Esophagus muscularis mucosa (tissue), 4 donors: ENCODE results near the gene FBLN1.

Experiments
- CTCF ChIP-seq, 3 experiments: fragments of 200-600 bp in 2 of 3; fragments of 450-650 bp in 1 of 3; sonication (generic) in 2 of 3; IDR thresholded peaks; one replicate each; pipeline ENCODE4 v1.5.1; 2017 to 2019; ENCODE audit warnings: antibody characterized with exemption in 3 of 3, mild to moderate bottlenecking in 2 of 3, moderate library complexity in 1 of 3
- EP300 ChIP-seq: sonication (generic); formaldehyde crosslinking; IDR thresholded peaks from one replicate; pipeline ENCODE4 v1.6.1; 2017; ENCODE audit warnings: antibody characterized with exemption
- POLR2A ChIP-seq: fragments of 450-650 bp; IDR thresholded peaks from one replicate; pipeline ENCODE4 v1.6.1; 2017; ENCODE audit warnings: antibody characterized with exemption, moderate library complexity, mild to moderate bottlenecking, low read depth

DNA sequence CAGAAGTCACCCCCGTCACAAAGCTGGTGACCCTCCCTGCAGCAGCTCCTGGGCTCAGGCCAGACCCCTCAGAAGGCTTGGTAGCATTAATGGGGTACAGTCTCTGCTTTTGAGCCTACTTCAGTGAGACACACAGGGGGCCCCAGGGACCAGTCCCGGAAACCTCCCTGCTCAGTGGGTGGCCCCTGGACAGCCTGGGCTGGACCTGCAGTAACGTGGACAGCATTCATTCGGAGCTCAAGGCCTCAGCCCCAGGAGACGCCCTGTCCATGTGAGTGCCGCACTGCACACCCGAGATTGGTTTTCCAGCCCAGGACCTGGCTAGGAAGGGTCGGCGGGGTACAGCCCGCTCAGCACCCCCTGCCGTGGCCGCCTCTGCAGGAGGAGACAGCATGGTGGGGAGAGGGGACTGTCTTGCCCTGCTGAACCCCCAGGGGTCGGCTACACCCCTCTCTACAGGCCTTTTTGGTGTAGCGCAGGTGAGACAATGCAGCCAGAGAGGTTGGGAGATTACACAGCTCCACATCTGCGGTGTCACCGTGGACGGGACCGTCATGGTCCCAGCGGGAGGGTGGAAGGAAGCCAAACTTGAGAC lies 83.4 kb downstream of the FBLN1 start:
- no peak for TF ChIP-seq CTCF (IDR thresholded peaks at IDR 0.05)
- no peak for TF ChIP-seq POLR2A
- no peak for TF ChIP-seq EP300
